ENCODE measurements around the gene NUDCD2.

DNA sequence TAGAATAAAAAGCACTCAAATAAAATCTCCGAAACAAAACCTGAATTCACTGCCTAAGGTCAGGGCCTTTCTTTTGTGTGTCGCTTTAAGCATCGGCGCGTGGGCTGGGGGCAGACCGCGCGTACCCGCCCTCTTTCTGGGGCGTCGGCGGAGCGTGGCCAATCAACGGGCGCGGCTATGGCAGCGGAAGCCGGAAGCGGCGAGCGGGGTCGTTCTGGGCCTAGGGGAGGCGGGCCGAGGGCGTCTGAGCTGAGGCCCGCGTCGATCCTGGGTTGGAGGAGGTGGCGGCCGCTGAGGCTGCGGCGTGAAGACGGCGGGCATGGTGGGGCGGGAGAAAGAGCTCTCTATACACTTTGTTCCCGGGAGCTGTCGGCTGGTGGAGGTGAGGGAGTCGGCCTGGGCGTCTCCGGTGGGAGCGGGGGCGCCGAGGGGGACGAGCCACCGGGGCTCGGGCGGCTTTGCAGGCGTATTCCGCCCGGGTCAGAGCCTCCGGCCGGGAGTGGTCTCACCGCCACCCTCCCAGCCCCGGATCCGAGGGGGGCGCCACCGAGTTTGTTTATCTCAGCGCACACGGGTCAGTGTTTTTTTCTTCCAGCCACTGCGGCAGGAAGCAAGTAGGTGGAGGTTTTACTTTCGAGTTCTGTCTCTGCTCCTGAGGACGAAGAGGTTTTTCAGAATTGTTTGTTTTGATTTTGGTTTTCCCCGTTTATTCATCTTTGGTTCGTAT lies 45.6 kb upstream of the NUDCD2 start, which contains the start of gene MAT2B:
- no peak for TF ChIP-seq FOXM1 (IDR thresholded peaks at IDR 0.05; ENCODE audit: borderline replicate concordance)
- no peak for TF ChIP-seq FOXA1 (IDR thresholded peaks at IDR 0.05)
- no peak for TF ChIP-seq SUZ12 (IDR thresholded peaks at IDR 0.05)
- TF ChIP-seq ARNT (IDR thresholded peaks at IDR 0.05) = no peak
- TF ChIP-seq BHLHE40 (IDR thresholded peaks at IDR 0.05; ENCODE audit: borderline replicate concordance) = no peak
- no peak for TF ChIP-seq HDGF (IDR thresholded peaks at IDR 0.05; ENCODE audit: borderline replicate concordance)
- TF ChIP-seq SP1 (IDR thresholded peaks at IDR 0.05) = no peak
- TF ChIP-seq PKNOX1 (IDR thresholded peaks at IDR 0.05) = no peak
